ENCODE results near the gene TM2D3.
A peak's percentile ranks its signal among the peaks of the same experiment; 100 is the strongest.
"Not testable (repeated sequence)": the region's sequence is repeated elsewhere in the genome, so short reads cannot be mapped to it uniquely, and the experiment has no call there.

TM2D3 gene

DNA sequence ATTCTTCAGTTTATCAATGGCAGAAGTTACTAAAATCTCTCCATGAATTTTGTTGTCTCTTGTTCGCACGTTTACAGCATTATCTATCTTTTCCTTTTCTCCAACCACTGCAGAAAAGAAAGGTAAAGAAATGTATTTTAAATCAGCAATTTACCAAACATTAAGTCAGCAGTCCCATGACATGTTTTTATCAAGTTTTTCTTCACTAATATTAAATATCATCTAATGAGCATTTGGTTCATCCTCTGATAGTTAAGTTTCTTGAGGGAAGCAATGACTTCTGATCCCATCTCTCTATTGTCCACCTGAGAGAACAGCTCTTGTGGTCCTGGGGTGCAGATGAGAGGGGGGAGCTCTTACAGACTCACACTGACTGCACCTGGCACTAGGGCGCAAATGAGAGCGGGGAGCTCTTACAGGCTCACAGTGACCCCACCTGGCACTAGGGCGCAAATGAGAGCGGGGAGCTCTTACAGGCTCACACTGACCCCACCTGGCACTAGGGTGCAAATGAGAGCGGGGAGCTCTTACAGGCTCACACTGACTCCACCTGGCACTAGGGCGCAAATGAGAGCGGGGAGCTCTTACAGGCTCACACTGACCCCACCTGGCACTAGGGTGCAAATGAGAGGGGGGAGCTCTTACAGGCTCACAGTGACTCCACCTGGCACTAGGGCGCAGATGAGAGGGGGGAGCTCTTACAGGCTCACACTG is 2.6 kb upstream of the TM2D3 start:
- not testable (repeated sequence) for DNase-seq

DNA sequence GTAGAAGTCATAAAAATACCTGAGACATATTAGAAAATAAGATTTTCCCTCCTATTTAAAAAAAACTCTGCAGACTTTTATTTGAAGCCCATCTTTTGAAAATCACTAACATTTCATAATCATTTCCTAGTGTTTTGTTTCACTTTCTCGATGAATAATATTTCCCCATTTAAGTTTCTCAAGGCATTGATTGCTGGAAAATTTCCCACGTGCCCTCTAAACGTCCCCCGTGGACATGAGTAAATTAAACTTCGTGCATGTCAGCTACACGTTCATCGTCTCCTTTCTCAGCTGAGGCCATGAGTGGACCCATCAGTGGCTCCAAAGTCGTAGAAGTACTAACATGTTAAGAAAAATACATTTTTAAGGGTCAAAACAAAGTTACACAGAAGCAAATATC is 2.0 kb upstream of the TM2D3 start:
- no peak for DNase-seq

DNA sequence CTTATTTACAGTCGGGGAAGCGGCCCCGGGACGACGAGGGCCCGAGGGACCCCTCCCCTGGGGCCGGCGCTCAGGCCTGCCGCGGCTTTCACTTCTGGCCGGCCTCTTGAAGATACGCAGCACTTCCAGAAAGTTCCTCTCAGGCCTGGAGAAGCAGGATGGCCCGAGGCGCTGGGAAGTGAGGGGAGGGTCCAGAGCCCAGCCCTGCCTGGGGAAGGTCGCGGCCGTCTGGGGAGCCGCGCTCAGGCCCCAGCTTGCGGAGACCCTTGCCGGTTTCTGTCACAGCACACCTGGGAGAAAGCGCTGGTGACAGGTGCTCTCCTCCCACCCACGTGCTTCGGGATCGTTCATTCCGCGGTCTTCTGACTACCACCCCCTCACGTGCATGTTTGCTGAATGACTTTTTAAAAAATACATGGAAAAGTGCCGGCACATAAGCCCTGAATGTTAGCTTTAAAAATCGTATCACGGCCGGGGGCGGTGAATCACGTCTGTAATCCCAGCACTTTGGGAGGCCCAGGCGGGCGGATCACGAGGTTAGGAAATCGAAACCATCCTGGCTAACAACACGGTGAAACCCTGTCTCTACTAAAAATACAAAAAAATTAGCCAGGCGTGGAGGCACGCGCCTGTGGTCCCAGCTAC is 727 bp upstream of the TM2D3 start:
- peak; percentile 62 for DNase-seq

DNA sequence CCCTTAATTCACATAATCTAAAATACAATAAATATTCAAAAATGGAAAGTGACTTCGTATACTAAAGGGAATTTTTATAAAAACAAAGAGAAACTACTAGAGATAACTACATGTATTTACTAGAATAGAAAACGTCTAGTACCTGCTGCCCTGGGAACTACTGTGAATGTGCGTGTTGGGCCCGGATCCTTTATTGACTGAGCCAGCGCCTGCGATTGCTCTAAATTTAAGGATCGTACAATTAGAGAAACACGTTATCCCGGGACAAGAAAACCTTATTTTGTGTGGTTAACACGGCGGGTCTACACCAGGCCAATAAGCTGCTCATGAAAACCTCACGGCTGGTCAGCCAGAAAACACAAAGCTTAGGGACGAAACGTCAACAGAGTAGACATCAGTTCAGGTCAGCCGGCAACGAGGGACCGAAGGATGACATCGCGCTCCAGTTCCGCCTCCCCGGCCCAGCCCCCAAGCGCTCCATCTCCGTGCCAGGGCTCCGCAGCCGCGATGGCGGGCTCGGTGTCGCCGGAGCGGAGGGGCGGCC is 555 bp downstream of the TM2D3 start:
- DNase-seq = no peak

GRCh38 chr15:101650145-101650544 is 2.0 kb downstream of the TM2D3 start:
- DNase-seq = no peak

- no peak for DNase-seq
Observed at GRCh38 chr15:101648356-101648755, 3.8 kb downstream of the TM2D3 start.

DNA sequence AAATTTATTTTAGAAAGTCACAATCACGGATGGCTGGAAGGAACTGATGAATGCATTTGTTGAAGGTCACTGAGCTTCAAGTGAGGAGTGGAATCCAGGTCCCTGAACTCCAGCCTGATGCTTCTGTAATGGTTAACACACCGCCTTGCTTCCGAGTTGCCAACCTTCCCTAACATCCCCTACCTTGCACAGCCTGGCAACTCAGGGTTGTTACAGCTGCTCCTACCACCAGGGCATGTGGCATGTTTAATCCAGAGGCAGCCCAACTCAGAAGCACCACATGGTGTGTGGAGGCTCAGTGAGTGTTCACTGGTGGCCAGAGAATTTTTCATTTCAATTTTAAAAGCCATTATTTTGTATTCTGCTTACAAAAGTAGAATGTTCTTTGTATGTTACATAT is 4.9 kb downstream of the TM2D3 start:
- DNase-seq = no peak

GRCh38 chr15:101646672-101647071 is 5.5 kb downstream of the TM2D3 start:
- DNase-seq = peak; percentile 34

GRCh38 chr15:101642361-101642760 is 9.8 kb downstream of the TM2D3 start:
- DNase-seq = no peak

DNA sequence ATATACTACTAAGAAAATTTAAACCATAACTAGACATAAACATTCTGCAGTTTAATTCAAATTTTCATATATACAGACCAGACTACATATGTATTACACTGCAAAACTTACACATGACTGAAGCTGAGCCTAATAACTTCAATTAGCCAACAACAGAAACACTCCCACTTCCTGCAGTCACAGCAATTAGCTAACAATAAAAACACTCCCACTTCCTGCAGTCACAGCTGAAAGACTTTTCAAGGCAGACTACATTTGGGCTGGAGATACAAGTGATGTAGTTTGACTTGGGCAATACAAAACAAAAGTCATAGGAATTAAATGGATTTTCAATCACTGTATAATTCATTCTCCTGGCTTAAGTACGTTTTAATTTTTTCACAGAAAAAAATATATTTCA is 10.3 kb downstream of the TM2D3 start:
- no peak for DNase-seq

DNA sequence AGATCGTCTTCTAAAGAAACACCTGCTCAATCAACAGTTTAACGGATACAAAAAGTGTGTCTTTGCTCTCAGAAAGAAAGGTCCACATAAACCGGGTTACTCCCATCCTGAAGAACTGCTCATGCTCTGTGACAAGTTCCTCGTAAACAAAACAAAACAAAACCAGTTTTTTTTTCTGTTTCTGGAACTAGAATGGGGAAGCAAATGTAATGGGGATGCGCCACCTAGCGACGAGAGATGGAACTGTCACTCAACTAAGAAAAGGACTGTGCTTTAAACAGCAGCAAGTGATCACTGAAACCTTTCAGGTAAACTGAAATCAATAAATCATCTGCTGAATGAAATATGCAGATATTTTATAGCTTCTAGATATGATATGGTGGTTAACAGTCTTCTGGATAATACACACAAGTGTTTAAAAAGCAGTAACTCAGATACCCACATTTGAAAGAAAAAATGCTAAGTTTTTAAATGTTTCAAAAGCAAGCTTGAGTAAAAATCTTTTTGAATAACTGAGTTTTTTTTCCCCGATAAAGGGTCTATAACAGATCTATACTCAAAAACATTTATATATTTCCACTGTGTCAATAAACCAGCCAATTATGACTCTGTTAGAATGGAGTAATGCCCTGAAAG is 10.9 kb downstream of the TM2D3 start:
- peak; percentile 55 for DNase-seq

DNA sequence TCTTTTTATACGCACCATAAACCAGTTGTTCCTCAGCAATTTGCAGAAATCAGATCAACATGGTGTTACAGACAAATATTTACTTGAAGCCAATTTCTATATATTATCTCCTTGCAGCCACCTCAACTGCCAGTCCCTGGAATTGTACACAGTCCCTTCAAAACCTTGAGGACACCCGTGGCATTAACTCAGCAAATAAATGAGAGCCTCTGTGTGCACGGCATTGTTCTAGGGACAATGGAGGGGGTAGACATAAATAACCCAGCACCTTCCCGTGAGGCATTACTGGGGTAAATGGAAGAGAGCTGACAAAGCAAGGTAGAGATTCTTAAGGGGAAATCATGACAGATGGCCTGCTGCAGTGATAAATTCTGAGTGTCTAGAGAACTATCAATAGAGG is 12.5 kb downstream of the TM2D3 start:
- DNase-seq = no peak

DNA sequence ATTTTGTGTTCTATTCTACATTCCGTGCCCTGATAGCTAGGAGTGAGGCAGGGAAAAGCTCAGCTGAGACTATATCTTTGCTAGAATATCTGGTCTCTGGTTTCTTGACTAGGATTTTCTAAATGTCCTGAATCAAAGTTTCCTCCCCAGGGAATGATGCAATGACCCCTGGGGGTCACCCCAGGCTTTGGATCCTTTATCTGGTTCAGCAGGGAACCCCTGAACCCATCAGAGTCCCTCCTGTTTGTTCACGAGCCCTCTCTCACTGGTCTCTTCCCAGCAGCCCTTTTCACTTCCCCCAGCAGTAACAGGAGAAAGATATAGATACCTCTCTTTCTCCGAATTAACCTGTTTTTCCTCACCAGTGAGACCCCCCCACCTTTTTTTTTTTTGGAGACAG is 14.3 kb downstream of the TM2D3 start:
- DNase-seq = no peak

GRCh38 chr15:101637516-101637915 is 14.7 kb downstream of the TM2D3 start:
- DNase-seq = no peak

DNA sequence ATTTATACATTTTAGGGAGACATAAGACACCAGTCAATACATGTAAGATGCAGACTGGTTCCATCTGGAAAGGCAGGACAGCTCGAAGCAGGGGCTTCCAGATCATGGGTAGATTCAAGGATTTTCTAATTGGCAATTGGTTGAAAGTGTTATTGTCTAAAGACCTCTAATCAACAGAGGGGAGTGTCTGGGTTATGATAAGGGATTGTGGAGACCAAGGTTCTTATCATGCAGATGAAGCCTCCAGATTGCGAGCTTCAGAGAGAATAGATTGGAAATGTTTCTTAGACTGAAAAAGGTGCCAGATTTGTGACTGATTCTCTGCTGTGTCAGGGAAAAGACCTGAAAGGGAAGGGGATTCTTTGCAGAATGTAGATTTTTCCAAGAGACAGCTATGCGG is 15.1 kb downstream of the TM2D3 start:
- no peak for DNase-seq

DNA sequence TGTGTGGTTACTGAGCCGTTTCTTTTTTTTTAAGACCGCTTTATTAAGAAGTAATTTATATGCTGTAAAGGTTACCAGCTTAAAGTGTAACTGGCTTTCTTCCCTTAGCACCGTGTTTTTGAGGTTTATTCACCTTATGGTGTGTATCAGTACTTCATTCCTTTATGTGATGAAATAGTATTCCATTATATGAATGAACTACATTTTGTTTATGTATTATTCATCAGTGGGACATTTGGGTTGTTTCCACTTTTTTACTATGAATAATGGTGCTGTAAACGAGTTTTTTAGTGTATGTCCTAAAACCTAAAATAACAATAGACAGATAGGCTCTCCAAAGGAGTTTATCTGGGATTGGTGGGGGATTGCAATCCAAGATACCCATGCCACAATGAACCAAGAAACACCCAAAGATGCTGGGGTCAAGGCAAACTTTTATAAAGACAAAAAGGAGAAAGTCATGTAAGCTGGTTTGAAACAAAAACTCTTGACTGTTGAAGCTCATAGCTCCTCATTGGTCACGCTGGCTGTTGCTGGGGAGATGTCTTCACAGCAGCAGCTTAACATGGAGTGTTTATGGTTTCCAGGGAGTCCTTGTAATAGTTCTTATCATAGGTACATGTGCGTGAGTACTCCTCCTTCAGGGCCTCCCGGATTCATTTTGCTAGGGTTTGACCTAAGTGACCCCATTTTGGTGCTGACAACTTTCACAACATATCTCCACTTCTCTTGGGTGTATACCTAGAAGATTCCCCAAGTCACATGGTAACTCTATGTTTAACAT is 16.0 kb downstream of the TM2D3 start:
- DNase-seq = no peak

- no peak for DNase-seq
Observed at GRCh38 chr15:101633356-101633755, 18.8 kb downstream of the TM2D3 start.

DNA sequence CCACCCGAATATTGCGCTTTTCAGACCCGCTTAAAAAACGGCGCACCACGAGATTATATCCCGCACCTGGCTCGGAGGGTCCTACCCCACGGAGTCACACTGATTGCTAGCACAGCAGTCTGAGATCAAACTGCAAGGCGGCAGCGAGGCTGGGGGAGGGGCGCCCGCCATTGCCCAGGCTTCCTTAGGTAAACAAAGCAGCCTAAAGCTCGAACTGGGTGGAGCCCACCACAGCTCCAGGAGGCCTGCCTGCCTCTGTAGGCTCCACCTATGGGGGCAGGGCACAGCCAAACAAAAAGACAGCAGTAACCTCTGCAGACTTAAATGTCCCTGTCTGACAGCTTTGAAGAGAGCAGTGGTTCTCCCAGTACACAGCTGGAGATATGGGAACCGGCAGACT is 25.5 kb downstream of the TM2D3 start:
- DNase-seq = not testable (repeated sequence)

DNA sequence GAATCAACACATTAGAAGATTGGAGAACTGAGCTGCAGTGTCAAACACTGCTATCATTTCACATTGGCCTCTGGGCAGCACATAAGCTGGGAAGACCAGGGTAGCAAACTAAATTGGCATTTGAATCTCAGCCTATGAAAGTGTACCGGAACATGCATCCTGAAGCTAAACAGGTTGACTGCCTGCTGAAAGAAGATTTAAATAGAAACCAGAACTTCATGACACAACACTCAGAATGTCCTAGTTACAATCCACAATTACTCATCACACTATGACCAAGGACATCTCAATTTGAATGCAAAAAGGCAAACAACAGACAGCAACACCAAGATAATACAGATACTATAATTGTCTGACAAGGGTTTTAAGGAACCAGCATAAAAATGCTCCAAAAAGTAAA is 26.2 kb downstream of the TM2D3 start:
- DNase-seq = no peak

DNA sequence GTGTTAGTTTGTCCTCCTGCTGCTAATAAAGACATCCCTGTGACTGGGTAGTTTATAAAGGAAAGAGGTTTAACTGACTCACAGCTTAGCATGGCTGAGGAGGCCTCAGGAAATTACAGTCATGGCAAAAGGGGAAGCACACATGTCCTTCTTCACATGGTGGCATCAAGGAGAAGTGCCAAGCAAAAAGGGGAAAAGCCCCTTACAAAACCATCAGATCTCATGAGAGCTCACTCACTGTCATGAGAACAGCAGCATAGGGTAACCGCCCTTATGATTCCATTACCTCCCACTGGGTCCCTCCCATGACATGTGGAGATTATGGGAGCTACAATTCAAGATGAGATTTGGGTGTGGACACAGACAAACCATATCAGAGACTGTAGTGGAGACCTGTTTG is 27.0 kb downstream of the TM2D3 start:
- no peak for DNase-seq

GRCh38 chr15:101623367-101624304 is 28.5 kb downstream of the TM2D3 start:
- DNase-seq = no peak

DNA sequence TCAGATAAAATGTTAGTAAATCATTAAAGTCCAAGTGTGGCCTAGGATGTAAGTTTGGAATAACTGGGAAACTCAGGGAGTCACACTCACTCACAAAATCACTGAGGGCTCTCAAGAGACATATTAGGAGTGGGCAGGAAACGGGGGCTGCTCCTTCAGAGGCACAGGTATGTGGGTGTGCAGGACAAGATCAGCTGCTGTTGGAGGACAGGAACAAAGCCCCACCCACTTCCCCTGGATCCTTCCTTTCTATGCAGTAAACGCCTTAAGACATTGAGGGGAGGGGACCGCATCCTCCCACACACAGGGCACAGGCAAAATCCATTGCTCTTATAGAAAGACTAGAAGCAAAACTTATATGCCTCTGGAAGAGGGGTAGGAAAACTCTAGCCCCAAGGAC is 30.2 kb downstream of the TM2D3 start:
- no peak for DNase-seq
